Measurements from ENCODE around the gene LRRC72.
"Not testable (repeated sequence)": the region's sequence is repeated elsewhere in the genome, so short reads cannot be mapped to it uniquely, and the experiment has no call there.

LRRC72 gene

GRCh38 chr7:16529697-16530096, 3.1 kb downstream of the LRRC72 start:
- no peak for DNase-seq (ENCODE audit: low read depth)

GRCh38 chr7:16531707-16532106, 5.1 kb downstream of the LRRC72 start:
- DNase-seq (ENCODE audit: low read depth), result no peak

- DNase-seq (ENCODE audit: low read depth), result no peak
These were observed 5.6 kb downstream of the LRRC72 start for GRCh38 chr7:16532272-16532671.

GRCh38 chr7:16535500-16535899, 8.9 kb downstream of the LRRC72 start:
- DNase-seq (ENCODE audit: low read depth), result no peak

- not testable (repeated sequence) for DNase-seq (ENCODE audit: low read depth)
These were observed 13.9 kb downstream of the LRRC72 start for GRCh38 chr7:16540559-16540958.

- no peak for DNase-seq (ENCODE audit: low read depth)
These were observed 15.8 kb downstream of the LRRC72 start for GRCh38 chr7:16542401-16542800.

GRCh38 chr7:16543456-16543855, 16.8 kb downstream of the LRRC72 start:
- DNase-seq (ENCODE audit: low read depth), result no peak

GRCh38 chr7:16546921-16547505, 20.4 kb downstream of the LRRC72 start:
- DNase-seq (ENCODE audit: low read depth), result no peak

GRCh38 chr7:16548428-16548827, 21.8 kb downstream of the LRRC72 start:
- no peak for DNase-seq (ENCODE audit: low read depth)

GRCh38 chr7:16550671-16551070, 24.0 kb downstream of the LRRC72 start:
- no peak for DNase-seq (ENCODE audit: low read depth)

- DNase-seq (ENCODE audit: low read depth), result no peak
These were observed 28.1 kb downstream of the LRRC72 start for GRCh38 chr7:16554518-16555236.

- DNase-seq (ENCODE audit: low read depth), result no peak
These were observed 29.7 kb downstream of the LRRC72 start for GRCh38 chr7:16556359-16556758.

- no peak for DNase-seq (ENCODE audit: low read depth)
These were observed 32.2 kb downstream of the LRRC72 start for GRCh38 chr7:16558761-16559302.

- DNase-seq (ENCODE audit: low read depth), result no peak
These were observed 33.0 kb downstream of the LRRC72 start for GRCh38 chr7:16559497-16560179.

GRCh38 chr7:16561943-16562342, 35.3 kb downstream of the LRRC72 start:
- DNase-seq (ENCODE audit: low read depth), result no peak

GRCh38 chr7:16562456-16563220, 36.0 kb downstream of the LRRC72 start:
- no peak for DNase-seq (ENCODE audit: low read depth)

- DNase-seq (ENCODE audit: low read depth), result no peak
These were observed 36.8 kb downstream of the LRRC72 start for GRCh38 chr7:16563281-16564022.

- DNase-seq (ENCODE audit: low read depth), result no peak
These were observed 37.4 kb downstream of the LRRC72 start for GRCh38 chr7:16564023-16564380.

GRCh38 chr7:16564909-16565426, 38.3 kb downstream of the LRRC72 start:
- no peak for DNase-seq (ENCODE audit: low read depth)

GRCh38 chr7:16571941-16572340, 45.3 kb downstream of the LRRC72 start:
- DNase-seq (ENCODE audit: low read depth), result no peak

- DNase-seq (ENCODE audit: low read depth), result no peak
These were observed 52.6 kb downstream of the LRRC72 start for GRCh38 chr7:16579216-16579615.
